GM23338 (cell line): ENCODE results near the gene EFR3B. TPM values are rescaled to one million over a fixed set of nuclear protein-coding genes. Genes with fewer than 3 reads are reported as not detected.

Experiments used
- ATAC-seq: fragments of 200-7000 bp; cut with Tn5 transposase; 3 replicates; pipeline ENCODE4 v1.9.1; 2020
- DNase-seq: peaks from one replicate; pipeline ENCODE4 v3.0.0-alpha.2; 2015; ENCODE audit warnings: low spot score
- H2AFZ ChIP-seq: fragments of 200-600 bp; sonication (generic); 2 replicates; pipeline ENCODE4 v1.8.0; 2016; ENCODE audit warnings: antibody characterized with exemption, mild to moderate bottlenecking, moderate library complexity
- H3F3A ChIP-seq: fragments of 200-600 bp; sonication (generic); replicated peaks from 2 replicates; pipeline ENCODE4 v1.8.0; 2017; ENCODE audit warnings: antibody characterized with exemption, mixed run types, low read depth
- H3K27ac ChIP-seq: fragments of 200-600 bp; sonication (generic); 2 replicates; pipeline ENCODE4 v1.6.1; 2016; ENCODE audit warnings: low read depth
- H3K27me3 ChIP-seq: fragments of 200-600 bp; sonication (generic); 2 replicates; pipeline ENCODE4 v1.8.0; 2016; ENCODE audit warnings: mild to moderate bottlenecking, mixed run types, moderate library complexity; ENCODE audit not compliant: insufficient read depth
- H3K36me3 ChIP-seq: fragments of 200-600 bp; sonication (generic); 2 replicates; pipeline ENCODE4 v1.8.0; 2016; ENCODE audit warnings: mild to moderate bottlenecking; ENCODE audit not compliant: insufficient read depth
- H3K4me1 ChIP-seq: fragments of 200-600 bp; sonication (generic); 2 replicates; pipeline ENCODE4 v1.8.0; 2016; ENCODE audit warnings: mild to moderate bottlenecking, moderate library complexity; ENCODE audit not compliant: insufficient read depth
- H3K4me2 ChIP-seq: fragments of 200-600 bp; sonication (generic); 2 replicates; pipeline ENCODE4 v1.7.1; 2017; ENCODE audit warnings: mixed run types
- H3K4me3 ChIP-seq: fragments of 200-600 bp; sonication (generic); 2 replicates; pipeline ENCODE4 v1.6.1; 2016; ENCODE audit warnings: mixed run types
- H3K79me2 ChIP-seq: fragments of 200-600 bp; sonication (generic); replicated peaks from 2 replicates; pipeline ENCODE4 v1.8.0; 2017; ENCODE audit warnings: mild to moderate bottlenecking; ENCODE audit not compliant: insufficient read depth
- H3K9me2 ChIP-seq: fragments of 200-600 bp; sonication (generic); 2 replicates; pipeline ENCODE4 v1.8.0; 2017; ENCODE audit not compliant: insufficient read depth
- H4K20me1 ChIP-seq: fragments of 200-600 bp; sonication (generic); replicated peaks from 2 replicates; pipeline ENCODE4 v1.8.0; 2017; ENCODE audit warnings: mild to moderate bottlenecking; ENCODE audit not compliant: insufficient read depth
- H3K27ac Mint-ChIP-seq: 2 replicates; pipeline ENCODE4 v1.8.0; 2020; ENCODE audit warnings: inconsistent platforms, mild to moderate bottlenecking, moderate library complexity, mixed read lengths
- H3K27me3 Mint-ChIP-seq: 3 replicates; pipeline ENCODE4 v1.8.0; 2022; ENCODE audit warnings: low read depth, mild to moderate bottlenecking, moderate library complexity, mixed read lengths, inconsistent platforms; ENCODE audit not compliant: insufficient read depth, poor library complexity
- H3K36me3 Mint-ChIP-seq: 3 replicates; pipeline ENCODE4 v1.8.0; 2021; ENCODE audit warnings: low read depth, mild to moderate bottlenecking, inconsistent platforms, moderate library complexity, mixed read lengths
- H3K4me1 Mint-ChIP-seq: 3 replicates; pipeline ENCODE4 v1.8.0; 2020; ENCODE audit warnings: mild to moderate bottlenecking, inconsistent platforms, mixed read lengths
- H3K4me3 Mint-ChIP-seq: 3 replicates; pipeline ENCODE4 v1.8.0; 2021; ENCODE audit warnings: moderate library complexity, mild to moderate bottlenecking, inconsistent platforms, mixed read lengths
- H3K9me3 Mint-ChIP-seq: 3 replicates; pipeline ENCODE4 v1.8.0; 2020; ENCODE audit warnings: moderate library complexity, mild to moderate bottlenecking, inconsistent platforms, mixed read lengths
- CREB1 ChIP-seq: fragments of 250-450 bp; sonication (Bioruptor Pico); IDR thresholded peaks from 2 replicates; pipeline ENCODE4 v1.5.0; 2020; ENCODE audit warnings: low read depth, mild to moderate bottlenecking, moderate library complexity
- polyA plus RNA-seq: library from polyadenylated mRNA; unstranded; fragments of >200 nt; fragmentation: Nextera tagmentation; extraction: Ambion mirVana; gene quantifications from 2 replicates; pipeline ENCODE4 v1.2.1, GENCODE V29; 2016
- total RNA-seq: library from RNA; depleted of rRNA; stranded (reverse); fragments of >200 nt; shearing (Covaris generic); gene quantifications from 2 replicates; pipeline ENCODE4 v1.2.3, GENCODE V29; 2014
- TF ChIP-seq, protein P1 (sequence below): fragments of 250-450 bp; sonication (Bioruptor Pico); IDR thresholded peaks from 2 replicates; pipeline ENCODE4 v1.5.0; 2020; ENCODE audit warnings: mild to moderate bottlenecking, moderate library complexity
- TF ChIP-seq, protein P2 (sequence below): IDR thresholded peaks from one replicate; pipeline ENCODE4 v1.6.1; 2018; ENCODE audit warnings: antibody characterized with exemption; ENCODE audit not compliant: unreplicated experiment

EFR3B gene
- total and polyA plus RNA-seq, 2 experiments from 2014 or later: 3.3 to 10.7 TPM

DNA sequence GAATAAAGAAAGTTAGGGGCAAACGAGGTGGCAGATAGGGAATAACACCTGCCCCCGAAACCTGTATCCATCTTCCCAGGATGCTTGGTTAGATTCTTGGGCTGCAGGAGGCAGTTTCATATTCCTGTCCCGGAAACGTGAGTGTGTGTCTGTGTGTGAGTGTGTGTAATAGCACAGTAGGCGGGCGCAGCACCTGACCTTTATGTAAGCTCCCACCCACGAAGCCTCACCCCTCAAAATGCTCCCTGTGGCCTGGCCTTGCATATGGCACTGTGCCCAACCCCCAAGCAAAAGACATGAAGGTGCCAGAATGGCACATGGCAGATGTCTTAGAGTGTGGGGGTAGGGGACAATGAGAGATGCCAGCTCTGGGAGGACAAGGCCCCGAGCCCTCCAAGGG is 48.9 kb downstream of the EFR3B start (continued):
- TF ChIP-seq, protein P1, sequence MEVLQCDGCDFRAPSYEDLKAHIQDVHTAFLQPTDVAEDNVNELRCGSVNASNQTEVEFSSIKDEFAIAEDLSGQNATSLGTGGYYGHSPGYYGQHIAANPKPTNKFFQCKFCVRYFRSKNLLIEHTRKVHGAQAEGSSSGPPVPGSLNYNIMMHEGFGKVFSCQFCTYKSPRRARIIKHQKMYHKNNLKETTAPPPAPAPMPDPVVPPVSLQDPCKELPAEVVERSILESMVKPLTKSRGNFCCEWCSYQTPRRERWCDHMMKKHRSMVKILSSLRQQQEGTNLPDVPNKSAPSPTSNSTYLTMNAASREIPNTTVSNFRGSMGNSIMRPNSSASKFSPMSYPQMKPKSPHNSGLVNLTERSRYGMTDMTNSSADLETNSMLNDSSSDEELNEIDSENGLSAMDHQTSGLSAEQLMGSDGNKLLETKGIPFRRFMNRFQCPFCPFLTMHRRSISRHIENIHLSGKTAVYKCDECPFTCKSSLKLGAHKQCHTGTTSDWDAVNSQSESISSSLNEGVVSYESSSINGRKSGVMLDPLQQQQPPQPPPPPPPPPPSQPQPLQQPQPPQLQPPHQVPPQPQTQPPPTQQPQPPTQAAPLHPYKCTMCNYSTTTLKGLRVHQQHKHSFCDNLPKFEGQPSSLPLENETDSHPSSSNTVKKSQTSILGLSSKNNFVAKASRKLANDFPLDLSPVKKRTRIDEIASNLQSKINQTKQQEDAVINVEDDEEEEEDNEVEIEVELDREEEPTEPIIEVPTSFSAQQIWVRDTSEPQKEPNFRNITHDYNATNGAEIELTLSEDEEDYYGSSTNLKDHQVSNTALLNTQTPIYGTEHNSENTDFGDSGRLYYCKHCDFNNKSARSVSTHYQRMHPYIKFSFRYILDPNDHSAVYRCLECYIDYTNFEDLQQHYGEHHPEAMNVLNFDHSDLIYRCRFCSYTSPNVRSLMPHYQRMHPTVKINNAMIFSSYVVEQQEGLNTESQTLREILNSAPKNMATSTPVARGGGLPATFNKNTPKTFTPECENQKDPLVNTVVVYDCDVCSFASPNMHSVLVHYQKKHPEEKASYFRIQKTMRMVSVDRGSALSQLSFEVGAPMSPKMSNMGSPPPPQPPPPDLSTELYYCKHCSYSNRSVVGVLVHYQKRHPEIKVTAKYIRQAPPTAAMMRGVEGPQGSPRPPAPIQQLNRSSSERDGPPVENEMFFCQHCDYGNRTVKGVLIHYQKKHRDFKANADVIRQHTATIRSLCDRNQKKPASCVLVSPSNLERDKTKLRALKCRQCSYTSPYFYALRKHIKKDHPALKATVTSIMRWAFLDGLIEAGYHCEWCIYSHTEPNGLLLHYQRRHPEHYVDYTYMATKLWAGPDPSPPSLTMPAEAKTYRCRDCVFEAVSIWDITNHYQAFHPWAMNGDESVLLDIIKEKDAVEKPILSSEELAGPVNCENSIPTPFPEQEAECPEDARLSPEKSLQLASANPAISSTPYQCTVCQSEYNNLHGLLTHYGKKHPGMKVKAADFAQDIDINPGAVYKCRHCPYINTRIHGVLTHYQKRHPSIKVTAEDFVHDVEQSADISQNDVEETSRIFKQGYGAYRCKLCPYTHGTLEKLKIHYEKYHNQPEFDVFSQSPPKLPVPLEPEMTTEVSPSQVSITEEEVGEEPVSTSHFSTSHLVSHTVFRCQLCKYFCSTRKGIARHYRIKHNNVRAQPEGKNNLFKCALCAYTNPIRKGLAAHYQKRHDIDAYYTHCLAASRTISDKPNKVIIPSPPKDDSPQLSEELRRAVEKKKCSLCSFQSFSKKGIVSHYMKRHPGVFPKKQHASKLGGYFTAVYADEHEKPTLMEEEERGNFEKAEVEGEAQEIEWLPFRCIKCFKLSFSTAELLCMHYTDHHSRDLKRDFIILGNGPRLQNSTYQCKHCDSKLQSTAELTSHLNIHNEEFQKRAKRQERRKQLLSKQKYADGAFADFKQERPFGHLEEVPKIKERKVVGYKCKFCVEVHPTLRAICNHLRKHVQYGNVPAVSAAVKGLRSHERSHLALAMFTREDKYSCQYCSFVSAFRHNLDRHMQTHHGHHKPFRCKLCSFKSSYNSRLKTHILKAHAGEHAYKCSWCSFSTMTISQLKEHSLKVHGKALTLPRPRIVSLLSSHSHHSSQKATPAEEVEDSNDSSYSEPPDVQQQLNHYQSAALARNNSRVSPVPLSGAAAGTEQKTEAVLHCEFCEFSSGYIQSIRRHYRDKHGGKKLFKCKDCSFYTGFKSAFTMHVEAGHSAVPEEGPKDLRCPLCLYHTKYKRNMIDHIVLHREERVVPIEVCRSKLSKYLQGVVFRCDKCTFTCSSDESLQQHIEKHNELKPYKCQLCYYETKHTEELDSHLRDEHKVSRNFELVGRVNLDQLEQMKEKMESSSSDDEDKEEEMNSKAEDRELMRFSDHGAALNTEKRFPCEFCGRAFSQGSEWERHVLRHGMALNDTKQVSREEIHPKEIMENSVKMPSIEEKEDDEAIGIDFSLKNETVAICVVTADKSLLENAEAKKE: no peak
- TF ChIP-seq, protein P2, sequence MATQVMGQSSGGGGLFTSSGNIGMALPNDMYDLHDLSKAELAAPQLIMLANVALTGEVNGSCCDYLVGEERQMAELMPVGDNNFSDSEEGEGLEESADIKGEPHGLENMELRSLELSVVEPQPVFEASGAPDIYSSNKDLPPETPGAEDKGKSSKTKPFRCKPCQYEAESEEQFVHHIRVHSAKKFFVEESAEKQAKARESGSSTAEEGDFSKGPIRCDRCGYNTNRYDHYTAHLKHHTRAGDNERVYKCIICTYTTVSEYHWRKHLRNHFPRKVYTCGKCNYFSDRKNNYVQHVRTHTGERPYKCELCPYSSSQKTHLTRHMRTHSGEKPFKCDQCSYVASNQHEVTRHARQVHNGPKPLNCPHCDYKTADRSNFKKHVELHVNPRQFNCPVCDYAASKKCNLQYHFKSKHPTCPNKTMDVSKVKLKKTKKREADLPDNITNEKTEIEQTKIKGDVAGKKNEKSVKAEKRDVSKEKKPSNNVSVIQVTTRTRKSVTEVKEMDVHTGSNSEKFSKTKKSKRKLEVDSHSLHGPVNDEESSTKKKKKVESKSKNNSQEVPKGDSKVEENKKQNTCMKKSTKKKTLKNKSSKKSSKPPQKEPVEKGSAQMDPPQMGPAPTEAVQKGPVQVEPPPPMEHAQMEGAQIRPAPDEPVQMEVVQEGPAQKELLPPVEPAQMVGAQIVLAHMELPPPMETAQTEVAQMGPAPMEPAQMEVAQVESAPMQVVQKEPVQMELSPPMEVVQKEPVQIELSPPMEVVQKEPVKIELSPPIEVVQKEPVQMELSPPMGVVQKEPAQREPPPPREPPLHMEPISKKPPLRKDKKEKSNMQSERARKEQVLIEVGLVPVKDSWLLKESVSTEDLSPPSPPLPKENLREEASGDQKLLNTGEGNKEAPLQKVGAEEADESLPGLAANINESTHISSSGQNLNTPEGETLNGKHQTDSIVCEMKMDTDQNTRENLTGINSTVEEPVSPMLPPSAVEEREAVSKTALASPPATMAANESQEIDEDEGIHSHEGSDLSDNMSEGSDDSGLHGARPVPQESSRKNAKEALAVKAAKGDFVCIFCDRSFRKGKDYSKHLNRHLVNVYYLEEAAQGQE: no peak

DNA sequence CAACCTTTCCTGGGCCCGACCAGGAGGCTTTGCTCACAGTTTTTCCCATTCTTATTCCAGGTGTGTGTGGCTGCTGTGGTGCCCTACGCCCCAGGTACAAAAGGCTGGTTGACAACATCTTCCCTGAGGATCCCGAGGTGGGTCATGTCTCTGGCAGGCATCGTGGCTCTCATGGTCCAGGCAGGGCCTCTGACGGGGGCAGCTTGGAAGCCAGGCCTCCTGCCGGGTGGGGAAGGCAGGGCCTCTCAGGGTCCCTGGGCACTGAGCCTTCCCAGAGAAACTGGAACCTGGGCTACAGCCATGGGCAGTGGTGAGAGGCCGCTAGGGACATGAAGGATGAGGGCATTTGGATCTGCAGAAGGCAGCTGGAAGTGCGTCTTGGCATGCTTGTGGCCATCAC is 49.4 kb downstream of the EFR3B start:
- DNase-seq: no peak
- Histone ChIP-seq H3K79me2 (no peaks in the 10 kb centered on the region), H3K4me2 (peak overlapping the region; percentile 58; the same call in 1 of the 2 replicates), H3F3A (0 out of 2 replicates have a peak, but pooled peaks cover 3% of the 10 kb centered on the region), H3K27ac (no peak overlapping the region), H4K20me1 (peaks cover 9% of the 10 kb centered on the region), H3K4me3 (no peak overlapping the region), H3K27me3 (peaks cover 21% of the 10 kb centered on the region), H2AFZ (no peak overlapping the region), H3K9me2 (no peaks in the 10 kb centered on the region), H3K4me1 (peaks cover 31% of the 10 kb centered on the region), H3K36me3 (no peaks in the 10 kb centered on the region)
- peaks cover 5% of the 10 kb centered on the region; the same call in 1 of the 3 replicates for H3K36me3 Mint-ChIP-seq
- TF ChIP-seq CREB1 (CRISPR knock-in tag): no peak
- H3K27ac Mint-ChIP-seq: no peak overlapping the region
- peak; percentile 4; the same call in 1 of the 3 replicates for ATAC-seq
- no peaks in the 10 kb centered on the region for H3K9me3 Mint-ChIP-seq
- H3K4me3 Mint-ChIP-seq: no peak overlapping the region
- peaks cover 20% of the 10 kb centered on the region for H3K27me3 Mint-ChIP-seq
- H3K4me1 Mint-ChIP-seq: peaks cover 31% of the 10 kb centered on the region
